ENCODE data around the gene JARID2.
A peak's percentile ranks its signal among the peaks of the same experiment; 100 is the strongest.

Gene JARID2

DNA sequence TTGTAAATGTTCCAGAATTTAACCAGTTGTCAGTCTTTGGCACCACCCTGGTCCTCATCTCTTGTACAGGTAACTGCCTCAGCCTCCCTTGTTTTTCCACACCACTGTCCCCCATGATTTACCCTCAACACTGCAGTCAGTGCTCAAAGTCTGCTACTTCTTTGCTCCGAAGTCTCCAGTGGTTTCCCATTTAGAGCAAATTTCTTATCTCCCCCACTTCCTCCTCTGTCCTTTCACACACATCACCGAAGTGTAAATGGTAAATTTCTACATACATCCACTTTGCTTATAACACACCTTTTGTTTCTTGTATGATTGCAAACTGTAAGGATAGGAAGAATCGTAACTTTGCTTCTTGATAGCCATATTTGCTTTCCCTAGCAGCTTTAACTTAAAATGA is 115.3 kb downstream of the JARID2 start:
- no peaks in the 10 kb centered on the region for H3K9me3 ChIP-seq (ENCODE audit: low read length)

GRCh38 chr6:15362274-15363160 is 116.6 kb downstream of the JARID2 start:
- H3K4me3 ChIP-seq (ENCODE audit: low read length): no peak overlapping the region
- no peak overlapping the region for H2AFZ ChIP-seq (ENCODE audit: low read depth, low read length)
- no peaks in the 10 kb centered on the region for H3K36me3 ChIP-seq (ENCODE audit: insufficient read depth, low read length)
- no peaks in the 10 kb centered on the region for H3K9me3 ChIP-seq (ENCODE audit: low read length)
- H3K27me3 ChIP-seq (ENCODE audit: insufficient read depth, low read length): no peaks in the 10 kb centered on the region
- H3K4me1 ChIP-seq (ENCODE audit: insufficient read depth, low read length): peaks cover 45% of the 10 kb centered on the region

More for the DNA sequence above, 115.3 kb downstream of the JARID2 start:
- Histone ChIP-seq H3K36me3 (ENCODE audit: insufficient read depth, low read length) (no peaks in the 10 kb centered on the region), H3K4me1 (ENCODE audit: insufficient read depth, low read length) (peaks cover 36% of the 10 kb centered on the region), H3K27me3 (ENCODE audit: insufficient read depth, low read length) (no peaks in the 10 kb centered on the region), H3K4me3 (ENCODE audit: low read length) (no peak overlapping the region), H2AFZ (ENCODE audit: low read depth, low read length) (no peak overlapping the region)

DNA sequence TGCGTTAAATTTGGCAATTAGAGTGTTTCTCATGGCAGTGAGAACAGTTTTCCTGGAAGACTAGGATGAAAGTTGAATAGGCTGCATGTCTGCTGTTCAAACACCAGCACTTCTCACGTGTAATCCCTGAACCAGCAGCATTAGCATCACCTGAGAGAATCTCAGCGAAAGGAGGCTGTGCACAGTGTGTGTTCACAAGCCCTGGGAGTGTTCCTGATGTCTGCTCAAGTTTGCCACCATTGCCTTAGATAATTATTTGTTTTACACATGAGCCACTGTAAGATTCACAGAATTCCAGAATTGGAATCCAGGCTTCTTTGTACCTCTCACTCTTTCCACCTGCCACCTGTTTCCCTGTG is 117.3 kb downstream of the JARID2 start:
- Histone ChIP-seq H3K4me3 (ENCODE audit: low read length) (no peak overlapping the region), H3K9me3 (ENCODE audit: low read length) (no peaks in the 10 kb centered on the region), H3K36me3 (ENCODE audit: insufficient read depth, low read length) (no peaks in the 10 kb centered on the region), H3K4me1 (ENCODE audit: insufficient read depth, low read length) (peaks cover 44% of the 10 kb centered on the region), H2AFZ (ENCODE audit: low read depth, low read length) (no peak overlapping the region), H3K27me3 (ENCODE audit: insufficient read depth, low read length) (no peaks in the 10 kb centered on the region)

- no peak overlapping the region for H2AFZ ChIP-seq (ENCODE audit: low read depth, low read length)
- peaks cover 44% of the 10 kb centered on the region for H3K4me1 ChIP-seq (ENCODE audit: insufficient read depth, low read length)
- H3K4me3 ChIP-seq (ENCODE audit: low read length): no peak overlapping the region
- no peaks in the 10 kb centered on the region for H3K27me3 ChIP-seq (ENCODE audit: insufficient read depth, low read length)
- peaks cover 2% of the 10 kb centered on the region for H3K9me3 ChIP-seq (ENCODE audit: low read length)
- no peaks in the 10 kb centered on the region for H3K36me3 ChIP-seq (ENCODE audit: insufficient read depth, low read length)
These were observed 117.9 kb downstream of the JARID2 start for GRCh38 chr6:15363523-15364400.

GRCh38 chr6:15364401-15365037 is 118.7 kb downstream of the JARID2 start:
- Histone ChIP-seq H2AFZ (ENCODE audit: low read depth, low read length) (no peak overlapping the region), H3K4me1 (ENCODE audit: insufficient read depth, low read length) (peaks cover 44% of the 10 kb centered on the region), H3K36me3 (ENCODE audit: insufficient read depth, low read length) (no peaks in the 10 kb centered on the region), H3K4me3 (ENCODE audit: low read length) (no peak overlapping the region), H3K27me3 (ENCODE audit: insufficient read depth, low read length) (no peaks in the 10 kb centered on the region), H3K9me3 (ENCODE audit: low read length) (peaks cover 3% of the 10 kb centered on the region)

DNA sequence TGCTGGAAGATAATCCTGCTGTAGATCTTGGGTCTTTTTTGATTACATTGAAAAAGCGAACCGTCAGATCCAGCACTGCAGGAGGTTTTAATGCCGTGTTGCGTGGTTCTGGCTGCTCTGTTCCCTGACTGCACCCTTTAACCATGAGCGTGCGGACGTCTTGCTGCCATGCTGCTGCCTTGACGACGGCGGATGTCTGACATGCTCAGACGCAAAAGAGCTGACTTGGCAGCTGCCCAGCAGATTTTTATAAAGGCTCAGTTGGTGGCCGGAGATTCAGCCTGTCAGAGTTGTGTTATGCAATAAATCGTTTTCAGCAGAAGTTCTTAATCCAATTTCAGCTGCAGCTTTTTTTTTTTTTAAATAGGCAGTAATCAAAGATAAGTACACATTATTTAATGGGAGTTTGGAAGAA is 119.4 kb downstream of the JARID2 start:
- H3K27me3 ChIP-seq (ENCODE audit: insufficient read depth, low read length): no peaks in the 10 kb centered on the region
- no peak overlapping the region for H2AFZ ChIP-seq (ENCODE audit: low read depth, low read length)
- H3K4me3 ChIP-seq (ENCODE audit: low read length): peak overlapping the region; percentile 21
- H3K9me3 ChIP-seq (ENCODE audit: low read length): peaks cover 3% of the 10 kb centered on the region
- no peaks in the 10 kb centered on the region for H3K36me3 ChIP-seq (ENCODE audit: insufficient read depth, low read length)
- peaks cover 44% of the 10 kb centered on the region for H3K4me1 ChIP-seq (ENCODE audit: insufficient read depth, low read length)

GRCh38 chr6:15366003-15366535 is 120.2 kb downstream of the JARID2 start:
- Histone ChIP-seq H3K4me1 (ENCODE audit: insufficient read depth, low read length) (peaks cover 44% of the 10 kb centered on the region), H3K27me3 (ENCODE audit: insufficient read depth, low read length) (no peaks in the 10 kb centered on the region)

DNA sequence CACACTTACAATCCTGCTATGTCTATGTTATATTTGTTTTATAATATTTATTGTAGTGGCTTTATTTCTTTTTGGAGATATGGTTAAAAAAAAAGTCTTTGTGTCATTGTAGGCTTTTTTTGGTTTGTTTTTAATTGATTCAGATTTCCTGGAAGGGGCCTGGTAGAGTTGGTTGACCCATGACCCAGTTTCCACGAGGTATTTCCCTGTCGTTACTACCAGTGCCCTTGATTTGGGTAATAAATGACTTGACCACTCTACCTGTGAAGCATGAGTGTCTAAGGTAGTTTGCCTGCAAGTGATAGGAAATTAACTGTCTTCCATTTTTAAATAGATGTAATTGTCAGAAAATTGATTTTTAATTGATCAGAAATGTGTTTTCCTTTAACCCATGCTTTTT is 121.0 kb downstream of the JARID2 start:
- no peak overlapping the region for H2AFZ ChIP-seq (ENCODE audit: low read depth, low read length)
- peaks cover 44% of the 10 kb centered on the region for H3K4me1 ChIP-seq (ENCODE audit: insufficient read depth, low read length)

More at GRCh38 chr6:15366003-15366535, 120.2 kb downstream of the JARID2 start:
- peak overlapping the region; percentile 21 for H3K4me3 ChIP-seq (ENCODE audit: low read length)
- H3K9me3 ChIP-seq (ENCODE audit: low read length): peaks cover 3% of the 10 kb centered on the region
- no peak overlapping the region for H2AFZ ChIP-seq (ENCODE audit: low read depth, low read length)
- no peaks in the 10 kb centered on the region for H3K36me3 ChIP-seq (ENCODE audit: insufficient read depth, low read length)

GRCh38 chr6:15368186-15368585 is 122.3 kb downstream of the JARID2 start:
- peaks cover 40% of the 10 kb centered on the region for H3K4me1 ChIP-seq (ENCODE audit: insufficient read depth, low read length)
- no peaks in the 10 kb centered on the region for H3K27me3 ChIP-seq (ENCODE audit: insufficient read depth, low read length)
- no peak overlapping the region for H2AFZ ChIP-seq (ENCODE audit: low read depth, low read length)
- no peak overlapping the region for H3K4me3 ChIP-seq (ENCODE audit: low read length)
- H3K36me3 ChIP-seq (ENCODE audit: insufficient read depth, low read length): no peaks in the 10 kb centered on the region
- peaks cover 3% of the 10 kb centered on the region for H3K9me3 ChIP-seq (ENCODE audit: low read length)

More for the DNA sequence above, 121.0 kb downstream of the JARID2 start:
- Histone ChIP-seq H3K27me3 (ENCODE audit: insufficient read depth, low read length) (no peaks in the 10 kb centered on the region), H3K4me3 (ENCODE audit: low read length) (no peak overlapping the region), H3K9me3 (ENCODE audit: low read length) (peaks cover 3% of the 10 kb centered on the region), H3K36me3 (ENCODE audit: insufficient read depth, low read length) (no peaks in the 10 kb centered on the region)

GRCh38 chr6:15368873-15369272 is 123.0 kb downstream of the JARID2 start:
- H3K4me1 ChIP-seq (ENCODE audit: insufficient read depth, low read length): peaks cover 37% of the 10 kb centered on the region
- peaks cover 3% of the 10 kb centered on the region for H3K9me3 ChIP-seq (ENCODE audit: low read length)
- no peak overlapping the region for H2AFZ ChIP-seq (ENCODE audit: low read depth, low read length)
- H3K4me3 ChIP-seq (ENCODE audit: low read length): no peak overlapping the region
- H3K27me3 ChIP-seq (ENCODE audit: insufficient read depth, low read length): no peaks in the 10 kb centered on the region
- no peaks in the 10 kb centered on the region for H3K36me3 ChIP-seq (ENCODE audit: insufficient read depth, low read length)

DNA sequence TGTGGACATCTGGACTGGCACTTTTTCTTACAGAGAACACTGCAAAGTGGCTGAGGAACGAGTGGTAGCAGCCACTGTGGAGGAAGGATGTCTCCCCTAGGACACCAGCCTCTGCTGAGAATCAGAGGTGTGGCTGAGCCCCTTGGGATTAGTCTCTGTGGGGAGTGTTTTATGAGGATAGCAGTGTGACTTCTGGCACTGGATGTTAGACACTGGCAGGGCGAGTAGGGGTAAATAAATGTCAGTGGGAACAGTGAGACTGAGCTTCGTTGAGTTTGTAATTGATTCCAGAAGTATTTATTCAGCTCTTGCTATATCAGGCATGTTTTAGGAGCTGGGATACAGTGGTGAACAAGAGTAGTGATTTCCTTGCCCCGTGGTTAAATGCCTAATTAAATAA is 124.0 kb downstream of the JARID2 start:
- no peaks in the 10 kb centered on the region for H3K36me3 ChIP-seq (ENCODE audit: insufficient read depth, low read length)
- no peak overlapping the region for H2AFZ ChIP-seq (ENCODE audit: low read depth, low read length)
- peaks cover 30% of the 10 kb centered on the region for H3K4me1 ChIP-seq (ENCODE audit: insufficient read depth, low read length)
- peaks cover 3% of the 10 kb centered on the region for H3K9me3 ChIP-seq (ENCODE audit: low read length)
- no peaks in the 10 kb centered on the region for H3K27me3 ChIP-seq (ENCODE audit: insufficient read depth, low read length)
- H3K4me3 ChIP-seq (ENCODE audit: low read length): no peak overlapping the region

GRCh38 chr6:15370733-15371671 is 125.1 kb downstream of the JARID2 start:
- no peak overlapping the region for H2AFZ ChIP-seq (ENCODE audit: low read depth, low read length)
- H3K36me3 ChIP-seq (ENCODE audit: insufficient read depth, low read length): no peaks in the 10 kb centered on the region
- H3K4me1 ChIP-seq (ENCODE audit: insufficient read depth, low read length): peaks cover 27% of the 10 kb centered on the region
- H3K27me3 ChIP-seq (ENCODE audit: insufficient read depth, low read length): no peaks in the 10 kb centered on the region
- H3K4me3 ChIP-seq (ENCODE audit: low read length): no peak overlapping the region
- H3K9me3 ChIP-seq (ENCODE audit: low read length): peaks cover 3% of the 10 kb centered on the region

Data from neuron (in vitro differentiated cells).